Measurements from ENCODE around the gene LIPK. TPM values are rescaled to one million over a fixed set of nuclear protein-coding genes. Genes with fewer than 3 reads are reported as not detected.

LIPK gene
- total RNA-seq, 4 donors from 2014 or later, result not detected

DNA sequence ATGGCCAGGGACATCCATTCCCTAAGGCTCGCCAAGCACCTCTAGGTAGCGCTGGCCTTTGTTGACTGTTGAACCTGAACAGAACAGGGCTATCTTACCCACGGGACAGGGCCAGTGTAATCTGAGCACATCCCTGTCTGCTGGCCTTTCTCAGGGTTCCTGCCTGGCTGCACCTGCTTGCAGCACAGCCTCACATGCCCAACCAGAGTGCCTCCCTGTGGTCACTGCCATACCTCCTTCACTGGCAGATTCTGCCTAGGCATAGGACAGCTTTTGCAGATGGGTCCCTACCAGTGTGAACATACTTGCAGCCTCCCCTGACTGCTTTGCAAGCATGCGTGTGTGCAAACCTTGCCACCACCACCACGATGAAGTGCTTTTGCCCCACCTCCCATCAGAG is 38.0 kb downstream of the LIPK start:
- TF ChIP-seq EP300 (IDR thresholded peaks at IDR 0.05) (no peak), POLR2AphosphoS5 (IDR thresholded peaks at IDR 0.05) (no peak), POLR2A (IDR thresholded peaks at IDR 0.05; ENCODE audit: low read depth) (no peak)
- TF ChIP-seq, protein P1, sequence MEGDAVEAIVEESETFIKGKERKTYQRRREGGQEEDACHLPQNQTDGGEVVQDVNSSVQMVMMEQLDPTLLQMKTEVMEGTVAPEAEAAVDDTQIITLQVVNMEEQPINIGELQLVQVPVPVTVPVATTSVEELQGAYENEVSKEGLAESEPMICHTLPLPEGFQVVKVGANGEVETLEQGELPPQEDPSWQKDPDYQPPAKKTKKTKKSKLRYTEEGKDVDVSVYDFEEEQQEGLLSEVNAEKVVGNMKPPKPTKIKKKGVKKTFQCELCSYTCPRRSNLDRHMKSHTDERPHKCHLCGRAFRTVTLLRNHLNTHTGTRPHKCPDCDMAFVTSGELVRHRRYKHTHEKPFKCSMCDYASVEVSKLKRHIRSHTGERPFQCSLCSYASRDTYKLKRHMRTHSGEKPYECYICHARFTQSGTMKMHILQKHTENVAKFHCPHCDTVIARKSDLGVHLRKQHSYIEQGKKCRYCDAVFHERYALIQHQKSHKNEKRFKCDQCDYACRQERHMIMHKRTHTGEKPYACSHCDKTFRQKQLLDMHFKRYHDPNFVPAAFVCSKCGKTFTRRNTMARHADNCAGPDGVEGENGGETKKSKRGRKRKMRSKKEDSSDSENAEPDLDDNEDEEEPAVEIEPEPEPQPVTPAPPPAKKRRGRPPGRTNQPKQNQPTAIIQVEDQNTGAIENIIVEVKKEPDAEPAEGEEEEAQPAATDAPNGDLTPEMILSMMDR (IDR thresholded peaks at IDR 0.05), result no peak
- intact Hi-C loops (cut with DNase I), result no loop called here
- DNase-seq (ENCODE audit: extremely low spot score), result no peak
- no peaks in the 10 kb centered on the region for H3K4me1 ChIP-seq
- no peak overlapping the region for H3K4me3 ChIP-seq
- H3K36me3 ChIP-seq, result no peaks in the 10 kb centered on the region
- H3K9me3 ChIP-seq, result peaks cover 0 to 9% (median under 1%) of the 10 kb centered on the region in 4 donors
- 83% methylated on average over 5 of the region's 5 CpGs for WGBS
- peaks cover 0 to 11% (median 0%) of the 10 kb centered on the region in 4 donors for H3K27me3 ChIP-seq
- no peak overlapping the region for H3K27ac ChIP-seq (replicated peaks in 1 of 4)

DNA sequence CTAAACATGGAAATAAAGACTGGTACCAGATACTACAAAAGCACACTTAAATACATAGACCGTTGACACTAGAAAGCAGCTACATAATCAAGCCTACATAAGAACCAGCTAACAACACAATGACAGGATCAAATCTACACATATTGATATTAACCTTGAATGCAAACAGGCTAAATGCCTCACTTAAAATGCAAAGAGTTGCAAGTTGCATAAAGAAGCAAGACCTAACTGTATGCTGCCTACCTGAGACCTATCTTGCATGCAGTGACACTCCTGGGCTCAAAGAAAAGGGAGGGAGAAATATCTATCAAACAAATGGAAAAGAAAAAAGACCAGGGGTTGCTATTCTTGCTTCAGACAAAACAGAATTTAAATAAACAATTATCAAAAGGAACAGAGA is 39.6 kb downstream of the LIPK start:
- Histone ChIP-seq H3K27ac (replicated peaks in 1 of 4) (no peak overlapping the region), H3K9me3 (peaks cover 0 to 11% (median 4%) of the 10 kb centered on the region in 4 donors), H3K4me1 (no peaks in the 10 kb centered on the region), H3K27me3 (peaks cover 0 to 11% (median 0%) of the 10 kb centered on the region in 4 donors), H3K36me3 (no peaks in the 10 kb centered on the region), H3K4me3 (no peak overlapping the region)
- intact Hi-C loops (cut with DNase I), result no loop called here
- no peak for DNase-seq (ENCODE audit: extremely low spot score)
- WGBS, result 94% methylated on average over 1 of the region's 1 CpG
- TF ChIP-seq, protein P1 (IDR thresholded peaks at IDR 0.05), result no peak
- TF ChIP-seq EP300 (IDR thresholded peaks at IDR 0.05), result no peak
- no peak for TF ChIP-seq POLR2A (IDR thresholded peaks at IDR 0.05; ENCODE audit: low read depth)
- TF ChIP-seq POLR2AphosphoS5 (IDR thresholded peaks at IDR 0.05), result no peak

DNA sequence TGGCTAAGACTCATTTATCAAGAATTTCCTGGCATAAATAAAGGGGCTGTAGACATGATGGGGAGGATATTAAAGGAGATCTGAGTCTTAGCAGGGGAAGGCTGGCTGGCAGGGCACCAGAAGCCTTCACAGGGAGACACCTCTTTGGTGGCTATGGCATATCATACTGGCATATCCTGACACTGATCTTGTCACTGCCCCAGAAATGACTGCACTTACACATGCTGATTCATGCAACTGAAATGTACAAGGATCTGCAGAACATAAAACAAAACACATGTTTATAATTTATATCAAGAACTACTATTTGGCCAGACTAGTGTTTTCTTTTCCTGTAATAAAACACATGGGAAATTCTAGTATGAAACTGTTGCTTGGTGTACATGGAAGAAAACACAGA is 48.2 kb downstream of the LIPK start:
- Histone ChIP-seq H3K27me3 (no peaks in the 10 kb centered on the region), H3K4me3 (no peak overlapping the region), H3K36me3 (no peaks in the 10 kb centered on the region), H3K27ac (replicated peaks in 1 of 4) (no peak overlapping the region), H3K4me1 (no peaks in the 10 kb centered on the region), H3K9me3 (peaks cover 0 to 3% (median 0%) of the 10 kb centered on the region in 4 donors)
- TF ChIP-seq, protein P1 (IDR thresholded peaks at IDR 0.05), result no peak
- no peak for TF ChIP-seq EP300 (IDR thresholded peaks at IDR 0.05)
- TF ChIP-seq POLR2A (IDR thresholded peaks at IDR 0.05; ENCODE audit: low read depth), result no peak
- TF ChIP-seq POLR2AphosphoS5 (IDR thresholded peaks at IDR 0.05), result no peak
- intact Hi-C loops (cut with DNase I), result no loop called here
- no peak for DNase-seq (ENCODE audit: extremely low spot score)

DNA sequence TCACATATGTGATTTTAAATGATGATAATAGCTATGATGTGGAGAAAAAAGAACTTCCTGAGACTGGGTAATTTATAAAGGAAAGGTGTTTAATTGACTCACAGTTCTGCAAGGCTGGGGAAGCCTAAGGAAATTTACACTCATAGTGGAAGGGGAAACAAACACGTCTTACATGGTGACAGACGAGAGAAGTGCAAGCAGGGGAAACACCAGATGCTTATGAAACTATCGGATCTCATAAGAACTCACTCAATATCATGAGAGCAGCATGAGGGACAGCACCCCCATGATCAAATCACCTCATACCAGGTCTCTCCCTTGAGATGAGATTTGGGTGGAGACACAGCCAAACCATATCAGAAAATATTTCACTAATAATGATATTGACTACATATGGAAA is 49.7 kb downstream of the LIPK start:
- Histone ChIP-seq H3K36me3 (no peaks in the 10 kb centered on the region), H3K4me1 (no peaks in the 10 kb centered on the region), H3K9me3 (no peaks in the 10 kb centered on the region), H3K27me3 (no peaks in the 10 kb centered on the region), H3K27ac (replicated peaks in 1 of 4) (no peak overlapping the region), H3K4me3 (no peak overlapping the region)
- DNase-seq (ENCODE audit: extremely low spot score), result no peak
- WGBS, result 47% methylated on average over 3 of the region's 3 CpGs
- TF ChIP-seq EP300 (IDR thresholded peaks at IDR 0.05), result no peak
- TF ChIP-seq POLR2AphosphoS5 (IDR thresholded peaks at IDR 0.05), result no peak
- TF ChIP-seq, protein P1 (IDR thresholded peaks at IDR 0.05), result no peak
- TF ChIP-seq POLR2A (IDR thresholded peaks at IDR 0.05; ENCODE audit: low read depth), result no peak
- intact Hi-C loops (cut with DNase I), result no loop called here

DNA sequence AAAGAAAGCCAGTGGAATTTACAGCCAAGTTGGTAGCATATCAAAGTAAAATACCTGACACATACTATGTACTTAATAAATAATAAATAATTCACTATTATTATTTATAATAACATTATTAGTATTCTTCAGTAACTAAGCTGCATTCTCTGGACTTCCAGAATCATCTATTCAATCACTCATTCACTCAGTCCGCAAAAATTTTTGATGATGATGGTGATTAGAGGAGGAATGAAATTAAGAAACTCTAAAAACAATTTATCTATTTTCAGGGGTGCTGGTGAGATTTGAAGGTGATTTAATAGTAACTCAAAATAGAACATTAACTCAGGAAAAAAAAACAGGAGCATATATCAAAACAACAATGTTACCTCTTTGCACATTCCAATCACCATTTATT is 50.6 kb downstream of the LIPK start:
- H3K4me1 ChIP-seq, result no peaks in the 10 kb centered on the region
- H3K9me3 ChIP-seq, result no peaks in the 10 kb centered on the region
- no peak overlapping the region for H3K27ac ChIP-seq (replicated peaks in 1 of 4)
- 0% methylated on average over 1 of the region's 1 CpG for WGBS
- no peaks in the 10 kb centered on the region for H3K36me3 ChIP-seq
- intact Hi-C loops (cut with DNase I), result no loop called here
- no peak for TF ChIP-seq POLR2AphosphoS5 (IDR thresholded peaks at IDR 0.05)
- no peak for TF ChIP-seq EP300 (IDR thresholded peaks at IDR 0.05)
- TF ChIP-seq POLR2A (IDR thresholded peaks at IDR 0.05; ENCODE audit: low read depth), result no peak
- TF ChIP-seq, protein P1 (IDR thresholded peaks at IDR 0.05), result no peak
- no peaks in the 10 kb centered on the region for H3K27me3 ChIP-seq
- no peak overlapping the region for H3K4me3 ChIP-seq
- DNase-seq (ENCODE audit: extremely low spot score), result no peak
